T-helper 17 cell (primary cell): ENCODE measurements around the gene COG6. TPM values are rescaled to one million over a fixed set of nuclear protein-coding genes. Genes with fewer than 3 reads are reported as not detected.

Experiments
- ATAC-seq: fragments of 150-1000 bp; cut with Tn5 transposase; 2 replicates; pipeline ENCODE4 v1.10.0; 2021; ENCODE audit warnings: mild to moderate bottlenecking, moderate library complexity
- DNase-seq, 3 donors: peaks; one replicate each; pipeline versions ENCODE4 v3.0.0 to v3.0.0-alpha.2; 2020 to 2021
- H3K9me3 ChIP-seq: one replicate; pipeline ENCODE4 v1.7.0; 2013; ENCODE audit warnings: low read length, mild to moderate bottlenecking; ENCODE audit not compliant: control insufficient read depth, poor library complexity, severe bottlenecking
- H3K27ac Mint-ChIP-seq: one replicate; pipeline ENCODE4 v1.8.0; 2022; ENCODE audit warnings: mild to moderate bottlenecking, moderate library complexity, mixed read lengths
- H3K27me3 Mint-ChIP-seq: one replicate; pipeline ENCODE4 v1.8.0; 2022; ENCODE audit warnings: mixed read lengths
- H3K36me3 Mint-ChIP-seq: one replicate; pipeline ENCODE4 v1.8.0; 2022; ENCODE audit warnings: low read depth, mixed read lengths
- H3K4me1 Mint-ChIP-seq: one replicate; pipeline ENCODE4 v1.8.0; 2022; ENCODE audit warnings: mild to moderate bottlenecking, mixed read lengths
- H3K4me3 Mint-ChIP-seq: one replicate; pipeline ENCODE4 v1.8.0; 2022; ENCODE audit warnings: mild to moderate bottlenecking, moderate library complexity, mixed read lengths
- total RNA-seq, 4 donors: library from RNA in 2 of 4; stranded (reverse) in 2 of 4; gene quantifications; one replicate each; pipeline ENCODE4 v1.2.3 and lab custom pipeline; 2022 to 2026

The COG6 gene
- total RNA-seq, 2 donors from 2014 or later: 20.2 to 25.7 TPM

- no peak for DNase-seq
- peaks cover 7% of the 10 kb centered on the region for H3K4me1 Mint-ChIP-seq
- no peak overlapping the region for H3K27ac Mint-ChIP-seq
- H3K27me3 Mint-ChIP-seq: no peaks in the 10 kb centered on the region
- no peak for ATAC-seq
- peaks cover 3% of the 10 kb centered on the region for H3K36me3 Mint-ChIP-seq
- H3K4me3 Mint-ChIP-seq: no peak overlapping the region
- no peaks in the 10 kb centered on the region for H3K9me3 ChIP-seq
Observed at GRCh38 chr13:39765801-39766463, 110.5 kb downstream of the COG6 start.

DNA sequence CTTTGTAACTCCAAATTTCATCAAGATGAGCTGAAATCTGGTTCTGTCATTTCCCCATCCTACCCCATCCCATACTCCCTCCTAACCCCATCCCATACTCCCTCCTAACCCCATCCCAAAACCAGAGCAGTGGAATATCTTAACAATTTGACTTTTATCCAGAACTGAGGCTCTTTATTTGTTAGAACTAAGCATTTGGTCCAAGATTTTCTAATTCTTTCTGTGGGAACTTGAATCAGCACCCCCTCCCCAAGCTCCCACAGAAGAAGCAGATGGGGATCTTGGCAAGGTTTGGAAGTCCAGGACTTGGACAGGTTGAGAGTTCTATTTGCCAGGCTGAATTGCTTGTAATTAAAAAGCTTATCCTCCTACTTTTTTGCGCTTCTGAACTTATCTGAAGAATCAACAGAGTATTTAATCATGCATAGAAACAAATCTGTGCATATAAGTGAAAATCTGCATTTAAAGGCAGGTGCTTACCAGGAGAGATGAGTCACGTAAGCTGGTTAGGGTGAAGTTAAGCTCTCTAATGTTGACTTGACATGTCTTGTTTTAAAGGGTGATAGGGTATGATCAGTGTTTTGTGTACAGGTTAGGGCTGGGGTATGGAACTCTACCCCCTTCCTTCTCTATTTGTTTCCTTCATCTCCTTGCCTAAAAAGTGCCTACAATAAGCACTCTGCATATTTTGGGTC lies 111.1 kb downstream of the COG6 start:
- H3K4me1 Mint-ChIP-seq: peaks cover 7% of the 10 kb centered on the region
- H3K27me3 Mint-ChIP-seq: no peaks in the 10 kb centered on the region
- ATAC-seq: no peak
- peaks cover 3% of the 10 kb centered on the region for H3K36me3 Mint-ChIP-seq
- H3K9me3 ChIP-seq: no peaks in the 10 kb centered on the region
- no peak overlapping the region for H3K4me3 Mint-ChIP-seq
- H3K27ac Mint-ChIP-seq: no peak overlapping the region
- DNase-seq: no peak

DNA sequence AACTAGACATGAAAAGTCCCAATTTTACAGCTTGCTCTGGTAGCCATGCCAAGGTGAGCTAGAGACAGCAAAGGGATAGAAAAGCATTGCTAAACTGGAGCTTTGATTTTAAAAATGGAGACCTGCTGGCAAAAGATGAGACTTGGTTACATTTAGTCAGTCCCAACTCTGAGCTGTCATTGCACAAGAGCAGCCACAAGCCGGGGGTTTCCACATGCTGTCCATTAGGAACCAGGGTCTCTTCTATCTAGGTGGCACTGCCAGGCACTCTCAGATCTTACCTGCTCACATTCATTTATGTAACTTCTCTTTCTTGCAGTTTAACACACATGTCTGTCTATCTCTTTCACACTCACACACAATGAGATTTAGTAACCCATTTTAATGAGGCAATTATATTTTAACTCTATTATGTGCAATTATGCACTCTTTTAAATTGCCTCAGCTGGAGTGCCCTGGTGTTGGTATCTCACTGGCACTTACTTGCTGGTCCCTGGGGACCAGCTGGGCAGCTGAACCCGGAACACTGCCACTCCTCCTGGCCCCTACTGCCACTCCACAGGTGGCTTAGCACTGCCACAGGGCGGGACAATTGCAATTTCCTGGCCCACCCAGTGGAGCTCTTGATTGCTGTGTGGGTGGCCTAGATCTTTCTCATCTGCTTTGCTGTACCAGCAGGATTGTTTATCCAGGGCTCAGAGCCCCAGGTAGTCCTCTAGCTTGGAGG lies 112.5 kb downstream of the COG6 start:
- H3K9me3 ChIP-seq: no peaks in the 10 kb centered on the region
- Mint-ChIP-seq H3K4me3 (no peak overlapping the region), H3K36me3 (peaks cover 3% of the 10 kb centered on the region), H3K4me1 (peaks cover 7% of the 10 kb centered on the region), H3K27ac (no peak overlapping the region), H3K27me3 (no peaks in the 10 kb centered on the region)
- ATAC-seq (no peak), DNase-seq (no peak)

DNA sequence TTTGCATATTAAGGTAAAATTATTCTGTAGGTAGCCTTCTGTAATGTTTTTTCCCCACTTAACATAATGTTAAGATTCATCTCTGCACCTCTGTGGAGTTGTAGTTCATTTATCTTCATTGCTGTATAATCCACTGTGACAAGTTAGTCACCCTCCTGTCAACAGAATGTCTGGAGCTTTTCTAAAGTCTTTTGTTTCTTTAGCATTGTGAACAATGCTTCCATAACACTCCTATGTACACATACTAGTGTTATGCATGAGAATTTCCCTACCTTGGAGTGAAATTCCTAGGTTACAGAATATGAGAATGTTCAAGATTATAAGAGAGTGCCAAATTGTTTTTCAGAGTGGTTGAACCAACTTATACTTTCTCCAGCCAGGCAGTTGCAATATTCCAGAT lies 113.5 kb downstream of the COG6 start:
- ATAC-seq (no peak), DNase-seq (no peak)
- Mint-ChIP-seq H3K27ac (peak overlapping the region; percentile 60), H3K36me3 (peaks cover 3% of the 10 kb centered on the region), H3K4me1 (peaks cover 7% of the 10 kb centered on the region), H3K4me3 (no peak overlapping the region), H3K27me3 (no peaks in the 10 kb centered on the region)
- H3K9me3 ChIP-seq: no peaks in the 10 kb centered on the region

- H3K27ac Mint-ChIP-seq: no peak overlapping the region
- DNase-seq: no peak
- H3K27me3 Mint-ChIP-seq: no peaks in the 10 kb centered on the region
- peaks cover 7% of the 10 kb centered on the region for H3K4me1 Mint-ChIP-seq
- H3K4me3 Mint-ChIP-seq: no peak overlapping the region
- peaks cover 3% of the 10 kb centered on the region for H3K36me3 Mint-ChIP-seq
- no peak for ATAC-seq
- no peaks in the 10 kb centered on the region for H3K9me3 ChIP-seq
Observed at GRCh38 chr13:39770221-39771090, 115.0 kb downstream of the COG6 start.

GRCh38 chr13:39773833-39774232 lies 118.4 kb downstream of the COG6 start:
- H3K9me3 ChIP-seq: no peaks in the 10 kb centered on the region
- no peak overlapping the region for H3K4me3 Mint-ChIP-seq
- H3K4me1 Mint-ChIP-seq: peaks cover 16% of the 10 kb centered on the region
- no peak overlapping the region for H3K27ac Mint-ChIP-seq
- H3K36me3 Mint-ChIP-seq: peaks cover 3% of the 10 kb centered on the region
- H3K27me3 Mint-ChIP-seq: no peaks in the 10 kb centered on the region
- ATAC-seq (no peak), DNase-seq (no peak)

DNA sequence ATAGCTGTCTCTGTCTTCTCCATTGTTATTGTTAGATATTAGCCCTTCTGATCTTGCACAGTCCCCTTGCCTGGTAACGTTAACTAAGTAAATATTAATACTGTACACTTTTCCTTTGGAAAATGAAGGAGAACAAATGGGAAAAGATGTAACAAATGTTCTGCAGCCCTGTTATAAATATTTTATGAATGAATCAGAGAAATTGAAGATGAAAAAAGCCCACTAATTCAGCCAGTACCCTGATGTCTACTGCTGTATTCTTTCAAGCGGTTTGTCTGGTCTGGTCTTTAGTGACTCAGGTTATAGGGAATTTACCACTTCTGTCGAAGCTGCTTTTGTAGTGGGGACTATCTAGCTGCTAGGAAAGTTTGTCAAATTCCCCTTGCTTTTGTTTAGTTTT lies 121.0 kb downstream of the COG6 start:
- Mint-ChIP-seq H3K27ac (peak overlapping the region; percentile 72), H3K4me3 (no peak overlapping the region), H3K36me3 (no peaks in the 10 kb centered on the region), H3K27me3 (no peaks in the 10 kb centered on the region), H3K4me1 (peaks cover 25% of the 10 kb centered on the region)
- ATAC-seq: peak; percentile 68
- no peaks in the 10 kb centered on the region for H3K9me3 ChIP-seq
- no peak for DNase-seq

- Mint-ChIP-seq H3K4me3 (no peak overlapping the region), H3K4me1 (peaks cover 25% of the 10 kb centered on the region)
- ATAC-seq: no peak
Observed at GRCh38 chr13:39777021-39777420, 121.6 kb downstream of the COG6 start.

GRCh38 chr13:39777527-39778061 lies 122.1 kb downstream of the COG6 start:
- peaks cover 25% of the 10 kb centered on the region for H3K4me1 Mint-ChIP-seq
- no peak for DNase-seq
- peak overlapping the region; percentile 72 for H3K27ac Mint-ChIP-seq
- no peaks in the 10 kb centered on the region for H3K9me3 ChIP-seq
- H3K27me3 Mint-ChIP-seq: no peaks in the 10 kb centered on the region
- H3K36me3 Mint-ChIP-seq: no peaks in the 10 kb centered on the region
- H3K4me3 Mint-ChIP-seq: no peak overlapping the region
- peak; percentile 61 for ATAC-seq

More at GRCh38 chr13:39777021-39777420, 121.6 kb downstream of the COG6 start:
- H3K9me3 ChIP-seq: no peaks in the 10 kb centered on the region
- Mint-ChIP-seq H3K36me3 (no peaks in the 10 kb centered on the region), H3K27me3 (no peaks in the 10 kb centered on the region), H3K27ac (peak overlapping the region; percentile 72)
- DNase-seq: no peak

DNA sequence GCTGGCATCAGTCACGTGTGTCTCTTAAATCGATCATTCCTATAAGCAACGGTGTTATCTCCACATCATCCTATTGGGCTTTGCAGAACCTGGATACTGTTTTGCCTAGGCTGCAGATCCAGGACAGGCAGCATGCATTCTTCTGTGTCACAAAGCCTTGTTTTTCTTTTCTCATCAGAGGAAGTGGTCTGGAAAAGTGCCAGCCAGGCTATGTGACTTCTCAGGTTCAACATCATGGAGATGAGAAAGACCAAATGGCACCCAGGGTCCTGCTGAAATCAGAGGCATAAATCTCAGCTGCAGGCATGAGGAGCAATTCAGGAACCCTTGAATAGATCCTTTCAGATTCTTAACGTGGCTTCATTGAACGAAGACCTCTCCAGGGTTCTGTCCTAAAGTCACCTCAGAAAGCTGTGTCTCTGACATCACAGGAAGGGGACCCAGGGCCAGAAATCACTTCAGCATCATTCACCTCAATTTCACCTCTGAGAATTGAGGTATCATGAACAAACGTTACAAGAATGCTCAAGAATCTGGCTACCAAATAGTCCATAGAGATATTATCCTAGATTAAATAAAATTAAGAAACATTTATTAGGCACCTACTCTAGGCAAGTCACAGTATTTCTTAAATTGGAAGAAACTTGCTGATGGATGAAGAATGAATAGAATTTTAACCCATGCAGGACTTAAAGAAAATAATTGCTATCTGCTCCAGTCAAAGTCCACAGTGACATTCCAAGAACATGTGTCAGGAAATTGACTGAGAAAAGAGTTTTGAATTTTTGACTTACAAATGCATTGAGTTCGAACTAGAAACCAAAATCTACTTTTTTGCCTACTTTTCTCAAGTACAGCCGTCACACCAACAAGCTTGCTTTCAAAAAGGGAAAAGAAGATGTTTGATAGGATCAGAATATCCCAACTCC lies 124.1 kb downstream of the COG6 start:
- H3K27ac Mint-ChIP-seq: peak overlapping the region; percentile 65

GRCh38 chr13:39780711-39781110 lies 125.2 kb downstream of the COG6 start:
- DNase-seq (no peak), ATAC-seq (no peak)
- peaks cover 25% of the 10 kb centered on the region for H3K4me1 Mint-ChIP-seq
- no peaks in the 10 kb centered on the region for H3K36me3 Mint-ChIP-seq
- no peaks in the 10 kb centered on the region for H3K9me3 ChIP-seq
- H3K4me3 Mint-ChIP-seq: no peak overlapping the region
- peak overlapping the region; percentile 73 for H3K27ac Mint-ChIP-seq
- H3K27me3 Mint-ChIP-seq: no peaks in the 10 kb centered on the region

More for the DNA sequence above, 124.1 kb downstream of the COG6 start:
- DNase-seq (peak in 1 of 3 donors; percentile 12), ATAC-seq (peak; percentile 62)
- H3K9me3 ChIP-seq: no peaks in the 10 kb centered on the region
- Mint-ChIP-seq H3K36me3 (no peaks in the 10 kb centered on the region), H3K4me3 (peak overlapping the region; percentile 25), H3K27me3 (no peaks in the 10 kb centered on the region), H3K4me1 (peaks cover 25% of the 10 kb centered on the region)

- ATAC-seq: no peak
- Mint-ChIP-seq H3K27ac (peak overlapping the region; percentile 73), H3K27me3 (no peaks in the 10 kb centered on the region)
Observed at GRCh38 chr13:39781381-39781780, 125.9 kb downstream of the COG6 start.

More at GRCh38 chr13:39781381-39781780, 125.9 kb downstream of the COG6 start:
- no peak for DNase-seq
- Mint-ChIP-seq H3K36me3 (no peaks in the 10 kb centered on the region), H3K4me1 (peaks cover 24% of the 10 kb centered on the region), H3K4me3 (no peak overlapping the region)
- no peaks in the 10 kb centered on the region for H3K9me3 ChIP-seq
